Mucosa of descending colon (tissue), 3 donors: ENCODE measurements around the gene MEMO1. TPM values are rescaled to one million over a fixed set of nuclear protein-coding genes. Genes with fewer than 3 reads are reported as not detected.

Source experiments
- ATAC-seq: fragments of 200-7000 bp; cut with Tn5 transposase; one replicate; pipeline ENCODE4 v1.9.1; 2020; ENCODE audit warnings: mild to moderate bottlenecking, moderate library complexity
- DNase-seq, 3 donors: peaks; one replicate each; pipeline ENCODE4 v3.0.0-alpha.2; 2020
- H3K36me3 ChIP-seq: fragments of 200-600 bp; one replicate; pipeline ENCODE4 v1.8.0; 2021; ENCODE audit warnings: low read depth, mild to moderate bottlenecking
- H3K4me1 ChIP-seq: fragments of 200-600 bp; one replicate; pipeline ENCODE4 v1.8.0; 2021; ENCODE audit warnings: low read depth, mild to moderate bottlenecking
- H3K4me3 ChIP-seq: fragments of 200-600 bp; one replicate; pipeline ENCODE4 v1.8.0; 2021; ENCODE audit warnings: mild to moderate bottlenecking
- H3K9me3 ChIP-seq: fragments of 200-600 bp; one replicate; pipeline ENCODE4 v1.8.0; 2021; ENCODE audit warnings: mild to moderate bottlenecking
- CTCF ChIP-seq: fragments of 200-600 bp; IDR thresholded peaks from one replicate; pipeline ENCODE4 v1.8.0; 2022; ENCODE audit warnings: antibody characterized with exemption, mild to moderate bottlenecking
- intact Hi-C, 2 donors: fragments of 100-400 bp; cut with DNase I in 1 of 2; cut with micrococcal nuclease in 1 of 2; formaldehyde crosslinking; loops; one replicate each; pipeline versions ENCODE4 v1.11.0 to v1.11.1; 2022; cut with DNase I, micrococcal nuclease
- total RNA-seq, 3 donors: library from RNA; stranded (reverse); fragmentation: NEBNext Ultra II Directional in 2 of 3; extraction: Animal tissue kit (Norgen Biotek cat#: 25700) in 2 of 3; gene quantifications; one replicate each; pipeline versions ENCODE4 v1.2.1 to v1.2.4, GENCODE V29; 2021 to 2023
- donor health status: DM: no; HTN: no; CAD: no; lungs with moderate emphysema.
- donor health status: DM: no; HTN: no; CAD: no.
- donor health status: DM: no; HTN: yes; CAD: no.

MEMO1 gene
- total RNA-seq, 3 donors from 2014 or later, result 28.6 to 46.4 (median 29.2) TPM

- H3K4me3 ChIP-seq, result no peak overlapping the region
- H3K9me3 ChIP-seq, result no peaks in the 10 kb centered on the region
- no peaks in the 10 kb centered on the region for H3K4me1 ChIP-seq
- ATAC-seq (no peak), DNase-seq (no peak)
- TF ChIP-seq CTCF, result no peak
- no peaks in the 10 kb centered on the region for H3K36me3 ChIP-seq
- intact Hi-C loops, result no loop called here
Measured at GRCh38 chr2:31950946-31951562, 59.8 kb downstream of the MEMO1 start.

GRCh38 chr2:31947871-31948270 lies 62.9 kb downstream of the MEMO1 start:
- TF ChIP-seq CTCF, result no peak
- DNase-seq (no peak), ATAC-seq (no peak)
- intact Hi-C loops, result no loop called here
- no peaks in the 10 kb centered on the region for H3K9me3 ChIP-seq
- no peaks in the 10 kb centered on the region for H3K4me1 ChIP-seq
- H3K36me3 ChIP-seq, result no peaks in the 10 kb centered on the region
- H3K4me3 ChIP-seq, result no peak overlapping the region

GRCh38 chr2:31946838-31947237 lies 64.0 kb downstream of the MEMO1 start:
- Histone ChIP-seq H3K9me3 (no peaks in the 10 kb centered on the region), H3K4me1 (no peaks in the 10 kb centered on the region), H3K4me3 (no peak overlapping the region), H3K36me3 (no peaks in the 10 kb centered on the region)
- intact Hi-C loops, result no loop called here
- DNase-seq (no peak), ATAC-seq (no peak)
- no peak for TF ChIP-seq CTCF

DNA sequence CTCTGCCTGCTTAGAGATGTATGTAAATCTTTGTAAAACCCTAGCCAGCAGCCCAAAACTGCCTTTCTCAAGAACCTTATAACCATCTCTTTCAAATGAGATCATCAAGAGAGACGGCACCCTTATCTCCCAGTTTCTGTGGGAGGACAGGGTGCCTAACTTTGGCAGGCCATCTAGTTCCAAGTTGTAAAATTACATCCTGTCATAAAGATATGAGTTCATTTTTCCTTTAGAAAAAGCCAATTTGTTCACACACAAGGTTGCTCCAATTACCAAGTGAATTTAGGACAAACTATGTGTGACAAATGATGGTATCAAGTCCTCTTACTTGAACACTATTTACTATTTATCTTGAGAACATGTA lies 65.3 kb downstream of the MEMO1 start:
- no peak overlapping the region for H3K4me3 ChIP-seq
- no peak for ATAC-seq
- no peaks in the 10 kb centered on the region for H3K4me1 ChIP-seq
- no peaks in the 10 kb centered on the region for H3K36me3 ChIP-seq
- DNase-seq, result no peak
- intact Hi-C loops, result no loop called here
- no peaks in the 10 kb centered on the region for H3K9me3 ChIP-seq
- TF ChIP-seq CTCF, result no peak

DNA sequence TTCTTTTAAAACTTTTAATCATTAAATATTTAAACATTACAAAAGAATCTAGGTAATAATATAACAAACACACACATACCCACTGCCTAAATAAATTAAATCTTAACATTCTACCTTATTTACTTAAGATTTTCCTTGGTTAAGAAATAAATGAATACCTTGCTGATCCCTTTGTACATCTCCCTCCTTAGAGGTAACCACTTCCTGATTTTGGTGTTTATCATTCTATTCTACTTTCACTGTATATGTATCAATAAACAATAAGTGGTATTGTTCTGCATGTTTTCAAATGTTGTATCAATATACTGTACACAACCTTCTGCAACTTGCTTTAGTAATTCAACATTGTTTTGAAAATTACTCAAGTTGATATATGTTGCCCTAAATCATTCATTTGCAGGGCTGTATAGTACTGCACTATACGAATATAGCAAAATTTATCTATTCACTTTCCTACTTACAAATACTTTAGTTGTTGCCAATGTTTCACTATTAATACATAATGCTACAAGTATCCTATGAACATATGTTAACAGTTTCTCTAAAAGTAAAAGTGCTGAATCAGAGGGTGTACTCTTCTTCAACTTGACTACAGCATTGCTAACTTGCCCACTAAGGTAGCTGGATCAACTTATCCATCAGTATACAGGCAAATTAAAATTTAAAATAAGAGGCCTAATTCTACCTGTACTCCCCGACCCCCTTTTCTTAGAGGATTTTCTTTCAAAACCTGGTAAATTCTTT lies 65.8 kb downstream of the MEMO1 start:
- H3K36me3 ChIP-seq, result no peaks in the 10 kb centered on the region
- no peaks in the 10 kb centered on the region for H3K4me1 ChIP-seq
- DNase-seq (no peak), ATAC-seq (no peak)
- no peak for TF ChIP-seq CTCF
- H3K9me3 ChIP-seq, result no peaks in the 10 kb centered on the region
- intact Hi-C loops, result no loop called here
- no peak overlapping the region for H3K4me3 ChIP-seq
